Left ventricle myocardium superior (tissue), 1 donor: ENCODE results near the gene CNKSR3. TPM values are rescaled to one million over a fixed set of nuclear protein-coding genes. Genes with fewer than 3 reads are reported as not detected.
"Not testable (repeated sequence)": the region's sequence is repeated elsewhere in the genome, so short reads cannot be mapped to it uniquely, and the experiment has no call there.

Experiments
- ATAC-seq: fragments of 200-7000 bp; cut with Tn5 transposase; one replicate; pipeline ENCODE4 v1.9.1; 2020; ENCODE audit warnings: mild to moderate bottlenecking, moderate library complexity
- DNase-seq: peaks from one replicate; pipeline ENCODE4 v3.0.0-alpha.2; 2020
- intact Hi-C: fragments of 100-400 bp; cut with micrococcal nuclease; formaldehyde crosslinking; loops from one replicate; pipeline ENCODE4 v1.11.0; 2022
- long read RNA-seq: library from polyadenylated mRNA; unstranded; transcript quantifications from one replicate; pipeline ENCODE4 v2.0.0, GENCODE V29; 2021
- total RNA-seq: library from RNA; stranded (reverse); fragmentation: NEBNext Ultra II Directional; extraction: Animal tissue kit (Norgen Biotek cat#: 25700); gene quantifications from one replicate; pipeline ENCODE4 v1.2.1, GENCODE V29; 2021
- donor health status: DM: no; HTN: yes; CAD: no; lungs with severe emphysema.

CNKSR3 gene
- total RNA-seq: 20.6 TPM
- long read RNA-seq, full-length matches to known transcripts: 12 of 23 reads
- long read RNA-seq, partial matches to known transcripts: 7 of 23 reads
- long read RNA-seq, other reads (novel, unspliced or antisense): 4 of 23 reads

GRCh38 chr6:154510144-154510905 lies at the start of gene CNKSR3:
TSS of gene CNKSR3 (minus strand) at chr6:154510685. CDS start at chr6:154510114, 571 bp downstream.
- ATAC-seq: peak; percentile 90
- intact Hi-C loops: loop anchor here (10.0 kb wide), 1 partner anchor 84 kb away; no protein-coding TSS in a partner anchor
- peak; percentile 90 for DNase-seq

DNA sequence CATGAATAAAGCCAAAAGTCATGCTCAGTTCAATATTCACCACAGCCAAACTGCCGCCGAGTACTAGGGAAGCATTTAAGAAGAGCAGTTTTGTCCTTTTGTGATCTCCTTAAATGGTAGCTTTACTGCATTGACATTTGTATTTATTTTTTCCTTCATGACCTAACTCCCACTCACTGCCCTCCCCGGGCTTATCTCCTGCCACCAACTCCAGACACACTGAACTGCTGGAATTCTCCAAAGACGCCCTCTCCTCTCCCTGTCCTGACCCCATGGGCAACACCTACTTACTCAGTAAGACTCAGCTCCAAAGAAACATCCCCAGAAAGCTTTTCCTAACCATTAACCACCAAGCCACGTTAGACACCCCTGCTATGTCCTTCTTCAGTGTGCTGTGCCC lies 48.5 kb upstream of the CNKSR3 start:
- intact Hi-C loops: no loop called here
- ATAC-seq: no peak

GRCh38 chr6:154558513-154558912 lies 48.0 kb upstream of the CNKSR3 start:
- DNase-seq: no peak
- intact Hi-C loops: no loop called here
- no peak for ATAC-seq

More for the DNA sequence above, 48.5 kb upstream of the CNKSR3 start:
- no peak for DNase-seq

DNA sequence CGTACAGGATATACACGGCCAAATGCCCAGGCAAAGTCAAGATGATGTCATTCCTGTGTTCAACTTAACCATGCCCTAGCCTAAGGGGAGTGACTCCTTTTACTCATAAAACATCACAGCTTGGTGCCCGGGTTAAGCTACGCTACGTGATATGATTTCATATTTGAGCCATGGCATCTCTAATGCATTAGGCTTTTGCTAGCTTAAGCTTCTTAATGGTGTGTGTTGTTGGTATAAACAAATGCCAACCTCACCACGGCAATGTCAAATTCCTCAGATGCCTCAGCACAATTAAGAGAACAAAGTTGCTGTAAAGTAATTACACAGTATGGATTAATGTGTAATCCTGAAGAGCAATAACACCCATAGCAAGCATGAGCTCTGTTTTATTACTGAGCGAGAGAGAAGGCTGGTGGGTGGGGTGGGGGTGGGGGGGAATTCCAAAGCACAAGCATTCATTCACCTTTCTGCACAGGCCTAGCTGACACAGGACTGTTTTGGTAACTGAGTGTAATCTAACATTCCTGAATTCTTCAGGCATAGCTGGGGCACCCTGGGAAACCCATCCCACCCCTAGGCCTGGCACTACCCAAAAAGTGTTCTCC lies 44.7 kb upstream of the CNKSR3 start:
- intact Hi-C loops: no loop called here
- ATAC-seq: peak; percentile 41
- DNase-seq: no peak

GRCh38 chr6:154554491-154554890 lies 44.0 kb upstream of the CNKSR3 start:
- ATAC-seq (no peak), DNase-seq (no peak)
- intact Hi-C loops: no loop called here

DNA sequence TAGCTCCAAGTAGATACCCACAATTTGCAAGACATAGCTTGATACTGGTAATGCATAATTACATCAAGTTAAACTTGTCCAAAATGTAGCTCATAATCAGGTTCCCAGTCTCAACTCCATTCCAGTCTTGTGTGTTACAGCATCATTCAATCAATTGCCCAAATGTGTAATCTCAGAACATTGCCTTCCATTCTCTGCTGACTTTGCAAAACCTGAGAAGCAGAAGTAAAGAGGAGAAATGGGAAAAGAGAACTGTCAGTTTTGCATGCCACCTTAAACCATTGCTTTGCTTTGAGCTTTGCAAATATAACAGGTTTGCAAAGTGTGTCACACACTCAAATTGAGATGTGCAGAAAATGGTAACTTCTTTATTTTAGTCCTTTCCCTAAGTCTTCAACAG lies 40.3 kb upstream of the CNKSR3 start:
- DNase-seq (no peak), ATAC-seq (no peak)
- intact Hi-C loops: no loop called here

DNA sequence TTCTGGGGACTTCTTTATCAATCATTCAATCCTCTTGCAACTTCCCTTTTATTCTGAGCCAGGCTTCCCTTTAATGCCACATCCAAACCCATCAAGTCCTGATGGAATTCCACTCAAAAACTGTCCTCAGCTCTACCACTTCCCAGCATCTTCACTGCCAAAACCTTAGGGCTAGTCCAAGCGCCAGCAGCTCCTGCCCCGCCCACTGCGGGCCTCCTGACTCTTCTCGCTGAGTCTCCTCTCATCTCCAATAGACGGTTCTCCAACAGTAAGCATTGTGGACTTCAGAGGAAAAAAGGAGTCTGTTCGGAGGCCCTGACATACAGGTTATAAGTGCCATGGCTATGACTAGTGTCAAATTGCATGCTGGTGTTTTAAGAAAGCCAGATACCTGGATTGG lies 38.7 kb upstream of the CNKSR3 start:
- intact Hi-C loops: no loop called here
- no peak for DNase-seq
- no peak for ATAC-seq

DNA sequence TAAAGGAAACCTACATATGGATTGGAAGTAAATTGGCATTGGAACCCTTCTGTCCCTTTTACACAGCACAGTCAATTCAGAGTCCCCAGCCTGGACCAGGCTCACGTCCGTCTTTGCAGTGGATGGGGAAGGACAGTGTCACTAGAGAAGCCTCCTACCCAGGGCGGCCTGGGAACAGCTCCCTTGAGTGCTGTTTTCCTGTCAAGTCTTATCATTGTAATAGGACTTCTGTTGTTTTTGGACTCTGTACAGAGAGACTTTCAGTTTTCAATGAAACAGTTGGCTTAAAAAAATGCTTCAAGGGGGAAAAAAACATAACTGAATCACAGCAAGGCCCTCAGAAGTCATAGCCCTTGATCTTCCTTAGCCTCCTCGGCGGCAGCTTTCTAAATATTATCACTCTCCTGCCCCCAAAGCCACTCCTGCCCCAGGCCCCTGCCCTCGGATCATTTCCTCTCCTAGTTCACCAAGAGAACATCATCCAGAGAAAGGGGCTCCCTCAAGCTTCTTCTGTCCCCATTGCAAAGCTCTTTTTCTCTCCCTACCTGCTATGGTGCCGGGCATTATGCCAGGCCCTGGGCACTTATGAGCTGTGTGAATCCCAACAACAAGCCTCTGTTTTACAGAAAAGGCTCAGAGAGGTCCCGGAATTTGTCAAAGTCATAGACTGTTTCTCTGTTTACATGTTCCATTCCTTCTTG lies 37.8 kb upstream of the CNKSR3 start:
- ATAC-seq: peak; percentile 69
- DNase-seq: peak; percentile 36
- intact Hi-C loops: no loop called here

DNA sequence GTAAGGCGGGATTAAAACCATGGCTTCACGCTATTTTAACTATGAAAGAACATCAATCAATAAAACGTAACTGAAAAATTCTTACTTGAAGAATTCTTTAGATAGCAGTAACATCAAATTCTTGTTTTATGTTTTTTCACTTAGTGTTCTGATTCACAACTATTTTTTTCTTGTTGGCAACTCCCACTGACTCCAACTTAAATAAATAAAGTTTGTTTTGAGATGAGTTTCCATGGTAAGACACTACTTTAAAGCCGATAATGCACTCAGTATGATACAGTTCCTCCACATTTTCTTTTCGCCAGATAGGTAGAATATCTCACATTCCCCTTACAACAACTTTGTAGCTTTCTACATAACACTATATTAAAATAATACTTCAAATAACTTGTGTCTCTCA lies 33.1 kb upstream of the CNKSR3 start:
- intact Hi-C loops: no loop called here
- DNase-seq (no peak), ATAC-seq (no peak)

GRCh38 chr6:154542747-154543146 lies 32.3 kb upstream of the CNKSR3 start:
- ATAC-seq: no peak
- intact Hi-C loops: no loop called here
- DNase-seq: no peak

- ATAC-seq, intact Hi-C loops, DNase-seq: not testable (repeated sequence)
These were observed 31.4 kb upstream of the CNKSR3 start for GRCh38 chr6:154541837-154542236.

DNA sequence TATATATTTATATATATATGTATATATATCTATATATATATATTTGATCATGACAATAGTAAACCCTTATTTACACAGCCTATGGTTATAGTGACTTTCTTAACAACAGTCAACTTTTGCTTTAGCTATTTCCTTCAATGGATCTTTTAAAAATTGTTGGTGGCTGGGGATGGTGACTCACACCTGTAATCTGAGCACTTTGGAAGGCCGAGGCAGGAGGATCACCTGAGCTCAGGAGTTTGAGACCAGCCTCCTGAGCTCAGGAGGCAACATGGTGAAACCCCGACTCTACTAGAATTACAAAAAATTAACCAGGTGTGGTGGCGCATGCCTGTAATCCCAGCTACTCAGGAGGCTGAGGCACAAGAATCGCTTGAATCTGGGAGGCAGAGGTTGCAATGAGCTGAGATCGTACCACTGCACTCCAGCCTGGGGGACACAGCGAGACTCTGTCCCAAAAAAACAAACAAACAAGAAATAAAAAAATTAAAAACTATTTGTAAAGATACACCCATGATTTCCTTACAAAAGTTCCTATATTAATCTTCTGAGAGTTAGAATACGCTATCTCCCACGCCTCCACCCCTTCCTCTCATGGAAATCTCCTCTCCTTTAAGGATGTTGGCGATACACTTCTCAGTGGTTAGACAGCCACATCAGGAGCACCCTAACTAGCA lies 29.2 kb upstream of the CNKSR3 start:
- intact Hi-C loops: no loop called here
- DNase-seq (no peak), ATAC-seq (no peak)

GRCh38 chr6:154538640-154539191 lies 28.2 kb upstream of the CNKSR3 start:
- DNase-seq: no peak
- intact Hi-C loops: no loop called here
- ATAC-seq: no peak

DNA sequence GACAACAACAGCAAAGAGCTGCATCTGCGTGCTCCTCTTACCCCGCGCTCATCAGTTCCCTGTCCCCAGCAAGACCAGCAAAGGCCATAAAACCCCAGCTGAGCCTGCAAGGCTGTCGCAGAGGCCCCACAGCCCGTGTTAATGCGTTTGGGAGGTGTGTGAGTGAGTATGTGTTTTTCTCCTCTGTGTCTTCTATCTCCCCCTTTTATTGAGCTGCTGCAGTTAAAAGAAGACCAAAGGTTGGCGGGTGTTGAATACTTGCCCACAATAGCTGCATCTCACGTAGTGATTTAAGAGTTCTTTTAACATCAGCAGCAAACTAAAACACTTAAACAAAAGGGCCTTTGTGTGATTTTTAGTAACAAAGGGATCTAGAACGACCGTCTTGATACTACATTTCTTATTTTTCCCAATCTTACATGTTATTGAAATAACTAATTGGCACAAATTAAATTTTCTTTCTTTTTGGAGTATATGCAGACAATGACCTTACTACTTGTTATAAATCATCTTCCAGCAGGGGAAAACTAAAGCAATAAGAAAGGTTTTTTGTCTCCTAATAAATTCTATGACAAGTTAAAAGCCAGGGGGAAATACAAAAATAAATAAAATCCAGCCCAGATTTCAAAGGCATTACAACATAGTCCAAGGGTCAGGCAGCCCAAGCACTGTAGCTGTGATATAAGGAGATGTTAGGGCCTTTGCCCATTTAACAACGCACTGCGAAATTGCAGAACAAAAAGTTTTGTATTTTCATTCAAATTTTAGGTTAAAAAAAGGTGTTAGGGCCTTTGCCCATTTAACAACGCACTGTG lies 27.2 kb upstream of the CNKSR3 start:
- ATAC-seq (no peak), DNase-seq (no peak)
- intact Hi-C loops: no loop called here

DNA sequence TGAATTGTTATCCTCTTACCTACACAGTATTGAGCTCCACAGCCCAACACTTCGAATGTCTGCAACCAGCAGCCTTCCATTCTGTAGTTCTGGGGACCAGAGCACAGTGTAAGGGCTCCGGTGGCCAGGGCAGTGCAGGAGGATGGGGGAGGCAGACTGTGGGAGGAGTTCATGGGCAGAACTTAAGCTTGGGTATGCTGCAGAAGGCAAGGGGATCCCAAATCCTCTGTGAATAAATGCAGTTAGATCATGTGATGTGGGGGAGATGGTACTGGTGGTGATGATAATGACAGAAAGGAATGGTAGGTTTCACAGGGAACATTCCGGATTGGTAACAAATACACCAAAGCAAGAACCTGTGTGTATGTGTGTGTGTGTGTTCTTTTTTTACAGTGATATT lies 26.5 kb upstream of the CNKSR3 start:
- ATAC-seq (no peak), DNase-seq (no peak)
- intact Hi-C loops: no loop called here

GRCh38 chr6:154536255-154536654 lies 25.8 kb upstream of the CNKSR3 start:
- no peak for DNase-seq
- intact Hi-C loops: no loop called here
- ATAC-seq: no peak

DNA sequence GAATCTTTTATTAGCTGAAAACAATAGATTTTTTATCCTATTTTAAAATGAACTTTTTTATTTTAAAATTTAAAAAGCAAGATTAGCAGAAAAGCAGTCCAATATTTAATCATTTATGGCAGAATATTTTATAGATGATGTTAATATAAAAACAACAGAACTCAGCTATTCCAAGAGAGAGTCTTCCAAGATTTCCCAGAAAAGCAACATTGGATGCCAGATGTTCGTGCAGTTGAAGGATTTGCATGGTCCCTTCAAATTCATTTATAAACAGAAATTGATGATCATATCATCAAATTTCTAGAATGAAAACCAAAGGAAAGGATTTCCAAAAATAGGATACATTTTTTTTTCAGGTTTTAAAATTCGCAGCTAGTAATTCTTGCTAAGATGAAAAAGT lies 25.4 kb upstream of the CNKSR3 start:
- intact Hi-C loops: no loop called here
- DNase-seq (no peak), ATAC-seq (no peak)

- ATAC-seq: no peak
These were observed 24.7 kb upstream of the CNKSR3 start for GRCh38 chr6:154535147-154535546.

More at GRCh38 chr6:154535147-154535546, 24.7 kb upstream of the CNKSR3 start:
- intact Hi-C loops: no loop called here
- DNase-seq: no peak
